Gastrocnemius medialis (tissue), 4 donors: ENCODE results near the gene ADGRF5. TPM values are rescaled to one million over a fixed set of nuclear protein-coding genes. Genes with fewer than 3 reads are reported as not detected.

ENCODE experiments used
- ATAC-seq, 2 donors: fragments of 150-250 bp; one replicate each; pipeline ENCODE4 v1.9.1; 2016
- DNase-seq, 2 donors: peaks; one replicate each; pipeline ENCODE4 v3.0.0-alpha.2; 2019
- H3K27ac ChIP-seq, 4 donors: fragments of 200-600 bp; sonication (generic); 1 replicate in 1 of 4; 2 replicates in 3 of 4; pipeline ENCODE4 v1.5.1; 2016 to 2018; ENCODE audit warnings: mild to moderate bottlenecking in 2 of 4, moderate library complexity in 1 of 4
- H3K27me3 ChIP-seq, 3 donors: fragments of 200-600 bp; sonication (generic) in 2 of 3; 1 replicate in 1 of 3; 2 replicates in 2 of 3; pipeline versions ENCODE4 v1.5.1 to v1.6.0; 2016 to 2019; ENCODE audit warnings: mild to moderate bottlenecking in 1 of 3, moderate library complexity in 1 of 3
- H3K36me3 ChIP-seq, 2 donors: fragments of 200-600 bp; sonication (generic) in 1 of 2; one replicate each; pipeline ENCODE4 v1.5.1; 2017 to 2018
- H3K4me1 ChIP-seq, 2 donors: fragments of 200-600 bp; sonication (generic) in 1 of 2; one replicate each; pipeline ENCODE4 v1.5.1; 2016 to 2017; ENCODE audit warnings: mild to moderate bottlenecking in 2 of 2
- H3K4me3 ChIP-seq, 4 donors: fragments of 200-600 bp; sonication (generic) in 3 of 4; 1 replicate in 1 of 4; 2 replicates in 3 of 4; pipeline ENCODE4 v1.5.1; 2016 to 2019; ENCODE audit warnings: mild to moderate bottlenecking in 2 of 4
- H3K9me3 ChIP-seq, 3 donors: fragments of 200-600 bp; sonication (generic) in 2 of 3; 1 replicate in 1 of 3; 2 replicates in 2 of 3; pipeline ENCODE4 v1.5.1; 2016 to 2019
- CTCF ChIP-seq, 5 experiments: fragments of 450-650 bp in 3 of 5; fragments of 200-600 bp in 2 of 5; sonication (generic) in 2 of 5; IDR thresholded peaks in 4 of 5; conservative IDR thresholded peaks in 1 of 5; 1 replicate in 4 of 5; 2 replicates in 1 of 5; pipeline ENCODE4 v1.5.1; 2016 to 2019; ENCODE audit warnings: antibody characterized with exemption in 5 of 5, mild to moderate bottlenecking in 3 of 5, moderate library complexity in 3 of 5
- POLR2A ChIP-seq, 2 donors: fragments of 450-650 bp; IDR thresholded peaks; one replicate each; pipeline ENCODE4 v1.6.1; 2017; ENCODE audit warnings: antibody characterized with exemption in 2 of 2, mild to moderate bottlenecking in 2 of 2, moderate library complexity in 2 of 2
- in situ Hi-C, 4 donors: fragments of 200-750 bp; cut with MboI; loops; one replicate each; pipeline versions ENCODE4 v1.15.0 to v1.8.0; 2017; ENCODE audit warnings: low sequenced_read_pairs in 4 of 4
- intact Hi-C: fragments of 100-400 bp; cut with DNase I; formaldehyde crosslinking; loops from one replicate; pipeline ENCODE4 v1.15.1; 2023; ENCODE audit warnings: low total_unique reads
- total RNA-seq, 4 donors: library from RNA; depleted of rRNA; stranded (reverse); fragments of >200 nt; gene quantifications; one replicate each; pipeline versions ENCODE4 v1.1.0 to v1.2.3, GENCODE V29; 2016

The ADGRF5 gene
- total RNA-seq, 4 donors from 2014 or later, result 27.6 to 49.2 (median 41.0) TPM

- intact Hi-C loops (no loop called here), in situ Hi-C loops (no loop called here)
- Histone ChIP-seq H3K27me3 (peaks cover 0 to 4% (median 0%) of the 10 kb centered on the region in 3 donors), H3K4me1 (peaks cover 0 to 4% of the 10 kb centered on the region in 2 donors), H3K27ac (no peak overlapping the region), H3K36me3 (no peaks in the 10 kb centered on the region), H3K4me3 (no peak overlapping the region), H3K9me3 (no peaks in the 10 kb centered on the region)
- ATAC-seq, result no peak
- no peak for DNase-seq
- TF ChIP-seq POLR2A (IDR thresholded peaks at IDR 0.05), result no peak
- TF ChIP-seq CTCF (IDR thresholded peaks at IDR 0.05 in 4 of 5, conservative IDR thresholded peaks at IDR 0.05 in 1 of 5), result no peak
Measured at GRCh38 chr6:46963626-46964025, 41.9 kb upstream of the ADGRF5 start.

GRCh38 chr6:46963039-46963438, 41.3 kb upstream of the ADGRF5 start:
- Histone ChIP-seq H3K4me3 (no peak overlapping the region), H3K27ac (no peak overlapping the region), H3K36me3 (no peaks in the 10 kb centered on the region), H3K4me1 (peaks cover 0 to 4% of the 10 kb centered on the region in 2 donors), H3K9me3 (no peaks in the 10 kb centered on the region), H3K27me3 (peaks cover 0 to 4% (median 0%) of the 10 kb centered on the region in 3 donors)
- in situ Hi-C loops, result no loop called here
- ATAC-seq (no peak), DNase-seq (no peak)
- intact Hi-C loops, result no loop called here
- TF ChIP-seq CTCF (IDR thresholded peaks at IDR 0.05 in 4 of 5, conservative IDR thresholded peaks at IDR 0.05 in 1 of 5) (no peak), POLR2A (IDR thresholded peaks at IDR 0.05) (no peak)

- in situ Hi-C loops, result no loop called here
- intact Hi-C loops, result no loop called here
Measured at GRCh38 chr6:46961711-46962110, 40.0 kb upstream of the ADGRF5 start.

GRCh38 chr6:46961232-46961631, 39.5 kb upstream of the ADGRF5 start:
- DNase-seq (no peak), ATAC-seq (no peak)
- Histone ChIP-seq H3K27me3 (peaks cover 0 to 4% (median 0%) of the 10 kb centered on the region in 3 donors), H3K9me3 (no peaks in the 10 kb centered on the region), H3K36me3 (no peaks in the 10 kb centered on the region), H3K4me3 (no peak overlapping the region), H3K27ac (no peak overlapping the region), H3K4me1 (peaks cover 0 to 4% of the 10 kb centered on the region in 2 donors)
- intact Hi-C loops (no loop called here), in situ Hi-C loops (no loop called here)
- no peak for TF ChIP-seq POLR2A (IDR thresholded peaks at IDR 0.05)
- TF ChIP-seq CTCF (IDR thresholded peaks at IDR 0.05 in 4 of 5, conservative IDR thresholded peaks at IDR 0.05 in 1 of 5), result no peak

More at GRCh38 chr6:46961711-46962110, 40.0 kb upstream of the ADGRF5 start:
- TF ChIP-seq POLR2A (IDR thresholded peaks at IDR 0.05) (no peak), CTCF (IDR thresholded peaks at IDR 0.05 in 4 of 5, conservative IDR thresholded peaks at IDR 0.05 in 1 of 5) (no peak)
- Histone ChIP-seq H3K36me3 (no peaks in the 10 kb centered on the region), H3K9me3 (no peaks in the 10 kb centered on the region), H3K27me3 (peaks cover 0 to 4% (median 0%) of the 10 kb centered on the region in 3 donors), H3K27ac (no peak overlapping the region), H3K4me3 (no peak overlapping the region), H3K4me1 (peaks cover 0 to 4% of the 10 kb centered on the region in 2 donors)
- DNase-seq (no peak), ATAC-seq (no peak)

- ATAC-seq (no peak), DNase-seq (no peak)
- Histone ChIP-seq H3K9me3 (no peaks in the 10 kb centered on the region), H3K27ac (no peak overlapping the region), H3K27me3 (no peaks in the 10 kb centered on the region), H3K4me1 (no peaks in the 10 kb centered on the region), H3K4me3 (no peak overlapping the region), H3K36me3 (no peaks in the 10 kb centered on the region)
- no peak for TF ChIP-seq CTCF (IDR thresholded peaks at IDR 0.05 in 4 of 5, conservative IDR thresholded peaks at IDR 0.05 in 1 of 5)
- TF ChIP-seq POLR2A (IDR thresholded peaks at IDR 0.05), result no peak
- in situ Hi-C loops, result no loop called here
- intact Hi-C loops, result no loop called here
Measured at GRCh38 chr6:46959419-46959818, 37.7 kb upstream of the ADGRF5 start.
